Breast epithelium (tissue), 3 donors: ENCODE results near the gene EEF1AKMT3.

Source experiments
- POLR2AphosphoS5 ChIP-seq, 3 donors: sonication (generic); formaldehyde crosslinking; IDR thresholded peaks; one replicate each; pipeline ENCODE4 v1.6.1; 2017; ENCODE audit warnings: antibody characterized with exemption in 3 of 3
- TF ChIP-seq, protein P1 (sequence below), 3 donors: fragments of 450-650 bp; IDR thresholded peaks; one replicate each; pipeline ENCODE4 v1.5.1; 2016 to 2017; ENCODE audit warnings: antibody characterized with exemption in 3 of 3, mild to moderate bottlenecking in 3 of 3, moderate library complexity in 3 of 3

DNA sequence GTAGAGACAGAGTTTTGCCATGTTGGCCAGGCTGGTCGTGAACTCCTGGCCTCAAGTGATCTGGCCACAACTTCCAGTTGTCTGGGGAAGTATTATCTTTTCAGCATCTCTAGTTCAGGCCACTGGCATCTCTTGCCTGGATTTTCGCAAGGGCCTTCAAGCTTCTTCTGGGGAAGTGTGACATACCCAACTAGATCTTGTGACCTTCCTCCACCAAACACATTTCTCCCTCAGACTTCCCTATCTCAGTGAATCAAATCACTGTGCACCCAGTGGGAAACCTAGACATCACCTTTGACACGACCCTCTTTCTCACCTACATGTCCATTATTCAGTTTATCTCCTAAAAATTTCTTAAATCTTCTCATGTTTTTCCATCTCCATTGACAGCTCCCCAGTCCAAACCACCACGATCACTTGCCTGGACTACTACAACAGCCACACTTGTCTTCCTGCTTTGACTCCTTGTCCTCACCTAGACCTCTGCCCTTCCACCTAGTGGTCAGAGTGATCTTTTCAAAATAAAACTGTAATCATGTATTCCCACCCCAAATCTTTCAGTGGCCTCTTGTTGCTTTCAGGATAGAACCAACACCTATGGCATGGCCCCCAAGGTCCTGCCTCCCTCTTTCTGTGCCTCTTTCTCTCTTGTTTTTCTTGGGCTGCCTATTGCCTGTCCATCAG lies 3.3 kb downstream of the EEF1AKMT3 start:
- no peak for TF ChIP-seq POLR2AphosphoS5 (IDR thresholded peaks at IDR 0.05)
- TF ChIP-seq, protein P1, sequence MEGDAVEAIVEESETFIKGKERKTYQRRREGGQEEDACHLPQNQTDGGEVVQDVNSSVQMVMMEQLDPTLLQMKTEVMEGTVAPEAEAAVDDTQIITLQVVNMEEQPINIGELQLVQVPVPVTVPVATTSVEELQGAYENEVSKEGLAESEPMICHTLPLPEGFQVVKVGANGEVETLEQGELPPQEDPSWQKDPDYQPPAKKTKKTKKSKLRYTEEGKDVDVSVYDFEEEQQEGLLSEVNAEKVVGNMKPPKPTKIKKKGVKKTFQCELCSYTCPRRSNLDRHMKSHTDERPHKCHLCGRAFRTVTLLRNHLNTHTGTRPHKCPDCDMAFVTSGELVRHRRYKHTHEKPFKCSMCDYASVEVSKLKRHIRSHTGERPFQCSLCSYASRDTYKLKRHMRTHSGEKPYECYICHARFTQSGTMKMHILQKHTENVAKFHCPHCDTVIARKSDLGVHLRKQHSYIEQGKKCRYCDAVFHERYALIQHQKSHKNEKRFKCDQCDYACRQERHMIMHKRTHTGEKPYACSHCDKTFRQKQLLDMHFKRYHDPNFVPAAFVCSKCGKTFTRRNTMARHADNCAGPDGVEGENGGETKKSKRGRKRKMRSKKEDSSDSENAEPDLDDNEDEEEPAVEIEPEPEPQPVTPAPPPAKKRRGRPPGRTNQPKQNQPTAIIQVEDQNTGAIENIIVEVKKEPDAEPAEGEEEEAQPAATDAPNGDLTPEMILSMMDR (IDR thresholded peaks at IDR 0.05), result no peak
